Measurements from ENCODE around the gene PRKN.

Gene PRKN

DNA sequence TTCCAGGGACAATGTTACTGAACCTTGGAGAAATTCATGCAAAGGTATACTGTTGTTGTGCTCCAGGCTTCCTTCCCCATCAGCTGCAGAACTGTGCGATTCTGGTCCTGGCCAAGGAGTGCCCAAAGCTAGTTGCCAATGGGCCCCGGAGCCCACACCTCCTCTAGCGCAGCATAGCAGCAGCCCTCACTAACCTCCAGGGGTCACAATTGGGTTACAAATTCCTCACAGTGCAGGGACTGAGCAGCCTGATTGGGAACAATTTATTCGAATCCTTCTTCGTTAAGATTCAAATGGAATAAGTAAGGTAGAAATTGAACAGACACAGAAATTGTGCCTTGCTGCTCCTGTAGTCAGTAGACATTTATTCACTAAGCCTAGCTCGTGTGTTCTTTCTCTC lies 284.9 kb downstream of the PRKN start:
- TF ChIP-seq, protein P1, sequence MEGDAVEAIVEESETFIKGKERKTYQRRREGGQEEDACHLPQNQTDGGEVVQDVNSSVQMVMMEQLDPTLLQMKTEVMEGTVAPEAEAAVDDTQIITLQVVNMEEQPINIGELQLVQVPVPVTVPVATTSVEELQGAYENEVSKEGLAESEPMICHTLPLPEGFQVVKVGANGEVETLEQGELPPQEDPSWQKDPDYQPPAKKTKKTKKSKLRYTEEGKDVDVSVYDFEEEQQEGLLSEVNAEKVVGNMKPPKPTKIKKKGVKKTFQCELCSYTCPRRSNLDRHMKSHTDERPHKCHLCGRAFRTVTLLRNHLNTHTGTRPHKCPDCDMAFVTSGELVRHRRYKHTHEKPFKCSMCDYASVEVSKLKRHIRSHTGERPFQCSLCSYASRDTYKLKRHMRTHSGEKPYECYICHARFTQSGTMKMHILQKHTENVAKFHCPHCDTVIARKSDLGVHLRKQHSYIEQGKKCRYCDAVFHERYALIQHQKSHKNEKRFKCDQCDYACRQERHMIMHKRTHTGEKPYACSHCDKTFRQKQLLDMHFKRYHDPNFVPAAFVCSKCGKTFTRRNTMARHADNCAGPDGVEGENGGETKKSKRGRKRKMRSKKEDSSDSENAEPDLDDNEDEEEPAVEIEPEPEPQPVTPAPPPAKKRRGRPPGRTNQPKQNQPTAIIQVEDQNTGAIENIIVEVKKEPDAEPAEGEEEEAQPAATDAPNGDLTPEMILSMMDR (IDR thresholded peaks at IDR 0.05): peak; percentile 70

DNA sequence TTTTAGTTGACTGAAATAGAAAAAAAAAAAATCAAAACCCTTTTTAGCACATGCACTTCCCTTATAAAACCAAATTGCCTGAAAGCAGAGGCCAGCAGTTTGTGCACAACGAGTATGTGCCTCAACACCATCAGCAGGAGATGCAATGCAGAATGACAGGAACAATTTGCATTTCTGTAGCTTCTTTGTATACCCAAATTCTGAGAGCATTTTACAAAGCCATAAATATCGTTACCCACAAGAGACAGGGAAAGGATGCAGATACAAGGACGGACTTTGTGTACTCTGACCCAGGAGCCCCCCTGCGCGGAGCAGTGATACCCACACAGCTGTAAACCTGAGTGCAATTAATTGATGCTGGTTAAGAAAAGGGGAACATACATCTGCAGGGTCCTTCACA lies 285.6 kb downstream of the PRKN start:
- TF ChIP-seq, protein P1 (IDR thresholded peaks at IDR 0.05): no peak

DNA sequence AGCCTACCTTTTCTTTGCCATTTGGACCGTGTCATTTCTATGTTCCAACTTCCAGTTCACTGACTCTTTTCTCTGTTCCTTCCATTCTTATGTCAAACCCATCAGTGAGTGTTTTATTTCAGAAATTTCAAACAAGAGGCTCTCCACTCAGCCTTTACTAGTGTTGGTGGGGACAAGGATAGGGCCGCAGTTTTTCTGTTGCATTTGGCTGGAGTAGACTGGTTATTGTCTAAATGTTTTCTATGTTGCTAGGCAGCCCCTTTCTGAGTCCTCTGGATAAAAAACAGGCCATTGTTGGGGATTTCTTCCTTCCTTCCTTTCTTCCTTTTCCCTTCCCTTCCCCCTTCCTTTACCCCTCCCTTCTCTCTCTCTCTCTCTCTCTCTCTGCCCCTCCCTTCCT lies 288.6 kb downstream of the PRKN start:
- TF ChIP-seq, protein P1 (IDR thresholded peaks at IDR 0.05): no peak

DNA sequence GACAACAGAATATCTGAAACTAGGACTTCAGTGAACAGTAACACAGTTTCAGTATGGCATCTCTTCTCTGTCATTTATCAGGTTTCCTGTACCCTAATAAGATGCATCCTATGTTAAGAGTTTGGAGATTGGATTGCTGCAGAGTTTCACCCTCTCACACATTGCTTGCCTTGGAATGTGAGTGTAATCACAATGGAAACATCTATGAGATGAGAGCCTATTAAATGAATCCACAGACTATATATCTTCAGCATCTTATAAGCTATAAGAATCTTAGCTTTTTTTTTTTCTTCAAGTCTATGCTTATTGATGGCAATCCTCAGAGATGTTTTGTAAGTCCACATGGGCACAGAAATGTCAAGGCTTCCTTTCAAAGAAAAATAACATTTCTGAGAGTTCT lies 292.5 kb downstream of the PRKN start:
- TF ChIP-seq, protein P1 (IDR thresholded peaks at IDR 0.05): no peak

DNA sequence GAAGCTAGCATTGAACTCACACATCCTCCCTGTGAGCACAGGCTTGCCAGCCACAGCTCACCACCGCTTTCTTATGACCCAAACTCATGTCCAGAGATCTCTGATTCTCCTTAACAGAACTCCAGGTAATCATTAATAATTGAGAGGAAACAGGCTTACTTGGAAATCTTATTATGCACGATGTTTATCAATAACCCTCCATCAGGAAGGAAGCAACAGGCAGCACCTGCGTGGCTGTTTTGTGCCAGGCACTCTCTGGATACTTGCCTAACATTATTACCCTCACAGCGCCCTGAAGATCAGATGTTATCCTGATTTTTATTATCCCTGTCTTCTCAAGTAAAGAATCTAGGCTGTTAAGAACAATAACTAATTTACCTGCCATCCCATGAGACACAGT lies 306.6 kb downstream of the PRKN start:
- TF ChIP-seq, protein P1 (IDR thresholded peaks at IDR 0.05): no peak

DNA sequence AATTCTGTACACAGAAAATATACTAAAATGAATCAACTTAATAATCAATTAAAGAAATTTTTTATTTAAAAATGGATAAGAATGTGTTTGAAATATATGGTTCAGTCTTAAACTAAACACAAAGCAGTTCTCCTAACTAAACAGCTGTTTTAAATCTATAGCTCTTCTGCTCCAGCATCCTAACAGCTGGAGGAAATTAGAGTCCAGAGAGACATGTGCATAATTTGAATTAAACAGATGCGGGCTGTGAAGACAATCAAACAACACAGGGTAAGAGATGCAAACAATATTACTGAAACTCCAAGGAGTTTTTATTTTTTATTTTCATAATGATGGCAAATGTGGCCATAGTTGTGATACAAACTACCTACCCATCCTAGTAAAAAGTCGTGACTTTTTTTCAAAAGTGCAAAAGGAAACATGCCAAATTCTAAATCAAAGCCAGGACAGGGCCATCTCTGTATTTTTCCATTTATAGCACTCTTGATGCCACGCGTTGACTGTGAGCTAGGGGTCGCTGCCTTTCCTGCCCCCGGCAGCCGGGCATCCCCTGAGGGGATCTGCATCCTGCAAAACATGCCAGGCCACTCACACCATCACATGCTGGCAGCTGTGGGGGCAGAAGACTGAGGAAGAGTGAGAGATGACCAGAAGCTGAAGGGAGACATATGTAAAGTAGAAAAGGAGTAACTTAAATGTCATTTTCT lies 310.6 kb downstream of the PRKN start:
- TF ChIP-seq, protein P1 (IDR thresholded peaks at IDR 0.05): no peak

DNA sequence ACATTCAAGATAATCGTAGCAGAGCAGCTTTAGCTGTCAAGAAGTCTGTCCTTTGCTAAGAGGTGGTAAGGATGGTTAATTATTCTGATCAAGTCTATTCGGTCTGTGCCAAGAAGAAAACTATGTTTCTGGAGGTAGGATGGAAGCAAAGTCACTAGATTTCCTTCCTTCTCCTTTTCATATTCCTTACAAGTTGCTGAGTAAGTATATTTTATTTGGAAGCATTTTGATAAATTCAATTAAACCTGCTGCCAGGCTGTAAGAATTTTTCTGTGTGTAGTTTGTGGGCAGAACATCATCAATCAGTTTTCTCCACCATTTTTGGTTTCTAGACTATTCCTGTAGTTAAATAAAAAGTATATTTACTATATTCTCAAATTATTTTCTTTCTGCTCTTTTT lies 311.3 kb downstream of the PRKN start:
- TF ChIP-seq, protein P1 (IDR thresholded peaks at IDR 0.05): no peak

Data from LNCAP (cell line).